Measurements from ENCODE around the gene G6PC2.
A peak's percentile ranks its signal among the peaks of the same experiment; 100 is the strongest.

G6PC2 gene

GRCh38 chr2:168926621-168927386 is 25.7 kb downstream of the G6PC2 start:
- Histone ChIP-seq H3F3A (ENCODE audit: insufficient read depth, low read length) (no peaks in the 10 kb centered on the region), H3K9ac (ENCODE audit: low read length) (no peak overlapping the region), H3K27ac (ENCODE audit: low read length) (no peak overlapping the region), H3K4me1 (ENCODE audit: low read length) (peaks cover 16% of the 10 kb centered on the region), H3K27me3 (replicated peaks; ENCODE audit: insufficient read depth, low read length) (no peaks in the 10 kb centered on the region), H3K36me3 (replicated peaks; ENCODE audit: insufficient read depth, low read length) (no peaks in the 10 kb centered on the region), H3K4me2 (ENCODE audit: low read depth, low read length) (no peak overlapping the region), H4K20me1 (ENCODE audit: insufficient read depth, low read length) (no peaks in the 10 kb centered on the region), H2AFZ (ENCODE audit: low read length) (no peak overlapping the region), H3K79me2 (ENCODE audit: low read length) (no peaks in the 10 kb centered on the region), H3K9me3 (replicated peaks; ENCODE audit: insufficient read depth, low read length) (no peaks in the 10 kb centered on the region), H3K9me2 (replicated peaks; ENCODE audit: insufficient read depth, low read length) (no peaks in the 10 kb centered on the region), H3K4me3 (ENCODE audit: low read length) (no peak overlapping the region)
- TF ChIP-seq CTCF (IDR thresholded peaks at IDR 0.05; ENCODE audit: low read length) (no peak), EZH2phosphoT487 (IDR thresholded peaks at IDR 0.05; ENCODE audit: low read length) (no peak), EZH2 (optimal IDR thresholded peaks at IDR 0.05; ENCODE audit: low read depth, low read length) (no peak)
- no peak for DNase-seq

- H3K27me3 ChIP-seq (replicated peaks; ENCODE audit: insufficient read depth, low read length), result no peaks in the 10 kb centered on the region
- no peak overlapping the region for H3K4me3 ChIP-seq (ENCODE audit: low read length)
- H3F3A ChIP-seq (ENCODE audit: insufficient read depth, low read length), result no peaks in the 10 kb centered on the region
- H3K9me3 ChIP-seq (replicated peaks; ENCODE audit: insufficient read depth, low read length), result no peaks in the 10 kb centered on the region
- no peaks in the 10 kb centered on the region for H4K20me1 ChIP-seq (ENCODE audit: insufficient read depth, low read length)
- no peak overlapping the region for H2AFZ ChIP-seq (ENCODE audit: low read length)
- no peak overlapping the region for H3K9ac ChIP-seq (ENCODE audit: low read length)
- no peaks in the 10 kb centered on the region for H3K36me3 ChIP-seq (replicated peaks; ENCODE audit: insufficient read depth, low read length)
- H3K79me2 ChIP-seq (ENCODE audit: low read length), result no peaks in the 10 kb centered on the region
- H3K4me1 ChIP-seq (ENCODE audit: low read length), result peaks cover 16% of the 10 kb centered on the region
- H3K4me2 ChIP-seq (ENCODE audit: low read depth, low read length), result no peak overlapping the region
- no peak for DNase-seq
- H3K27ac ChIP-seq (ENCODE audit: low read length), result no peak overlapping the region
- TF ChIP-seq EZH2 (optimal IDR thresholded peaks at IDR 0.05; ENCODE audit: low read depth, low read length), result no peak
- no peak for TF ChIP-seq CTCF (IDR thresholded peaks at IDR 0.05; ENCODE audit: low read length)
- no peak for TF ChIP-seq EZH2phosphoT487 (IDR thresholded peaks at IDR 0.05; ENCODE audit: low read length)
- H3K9me2 ChIP-seq (replicated peaks; ENCODE audit: insufficient read depth, low read length), result no peaks in the 10 kb centered on the region
Observed at GRCh38 chr2:168928113-168928831, 27.2 kb downstream of the G6PC2 start.

- no peaks in the 10 kb centered on the region for H3K9me3 ChIP-seq (replicated peaks; ENCODE audit: insufficient read depth, low read length)
- H3K4me3 ChIP-seq (ENCODE audit: low read length), result no peak overlapping the region
- H3K4me2 ChIP-seq (ENCODE audit: low read depth, low read length), result peak overlapping the region; percentile 1; the same call in 1 of the 2 replicates
- H3K36me3 ChIP-seq (replicated peaks; ENCODE audit: insufficient read depth, low read length), result no peaks in the 10 kb centered on the region
- H3K27me3 ChIP-seq (replicated peaks; ENCODE audit: insufficient read depth, low read length), result no peaks in the 10 kb centered on the region
- H3K4me1 ChIP-seq (ENCODE audit: low read length), result peaks cover 16% of the 10 kb centered on the region
- no peak for TF ChIP-seq EZH2 (optimal IDR thresholded peaks at IDR 0.05; ENCODE audit: low read depth, low read length)
- no peak for TF ChIP-seq EZH2phosphoT487 (IDR thresholded peaks at IDR 0.05; ENCODE audit: low read length)
- no peak for TF ChIP-seq CTCF (IDR thresholded peaks at IDR 0.05; ENCODE audit: low read length)
- H3K9me2 ChIP-seq (replicated peaks; ENCODE audit: insufficient read depth, low read length), result no peaks in the 10 kb centered on the region
- DNase-seq, result no peak
- H2AFZ ChIP-seq (ENCODE audit: low read length), result no peak overlapping the region
- H3F3A ChIP-seq (ENCODE audit: insufficient read depth, low read length), result no peaks in the 10 kb centered on the region
- no peaks in the 10 kb centered on the region for H4K20me1 ChIP-seq (ENCODE audit: insufficient read depth, low read length)
- H3K79me2 ChIP-seq (ENCODE audit: low read length), result no peaks in the 10 kb centered on the region
- H3K27ac ChIP-seq (ENCODE audit: low read length), result no peak overlapping the region
- H3K9ac ChIP-seq (ENCODE audit: low read length), result no peak overlapping the region
Observed at GRCh38 chr2:168929031-168929430, 27.9 kb downstream of the G6PC2 start.
